ENCODE results near the gene SLC39A8.
A peak's percentile ranks its signal among the peaks of the same experiment; 100 is the strongest.

The SLC39A8 gene

DNA sequence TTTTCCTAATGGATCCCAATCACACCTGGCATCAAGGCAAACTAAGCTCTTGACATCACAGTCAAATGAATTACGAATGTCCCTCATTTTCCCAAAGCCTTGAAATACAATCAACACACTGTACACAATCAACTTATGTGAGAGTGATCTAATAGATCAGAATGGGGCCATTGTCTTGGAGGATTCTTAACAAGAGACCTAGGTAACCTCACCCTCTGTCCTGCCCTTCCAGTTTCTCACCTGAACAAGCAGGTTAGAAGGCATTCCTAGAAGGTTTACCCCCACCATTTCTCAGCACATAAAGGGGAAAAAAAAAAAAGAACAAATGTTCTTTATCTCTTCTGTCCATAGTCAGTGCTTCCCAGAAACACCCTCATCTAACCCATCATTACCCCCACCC lies 6.3 kb downstream of the SLC39A8 start:
- no peak for DNase-seq

- peak; percentile 8 for DNase-seq
Observed at GRCh38 chr4:102338405-102338804, 6.9 kb downstream of the SLC39A8 start.

DNA sequence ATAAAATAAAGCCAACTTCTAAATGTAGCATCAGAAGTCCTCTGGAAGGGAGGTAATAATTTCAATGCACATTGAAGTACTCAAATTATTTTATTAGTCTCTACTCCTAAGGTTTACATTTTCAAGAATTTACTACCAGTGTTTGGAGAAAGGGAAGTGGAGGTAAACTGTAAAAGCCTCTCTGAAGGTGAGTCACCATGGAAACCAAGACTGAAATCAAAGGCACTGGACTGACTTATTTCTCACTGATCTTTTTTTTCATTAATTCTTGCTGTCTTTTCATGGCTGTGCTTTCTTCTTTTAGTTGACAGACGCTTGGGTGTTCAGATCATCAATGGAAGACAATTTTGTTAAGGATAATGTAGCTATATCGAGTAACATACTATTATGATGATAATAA lies 9.7 kb downstream of the SLC39A8 start:
- DNase-seq, result no peak

DNA sequence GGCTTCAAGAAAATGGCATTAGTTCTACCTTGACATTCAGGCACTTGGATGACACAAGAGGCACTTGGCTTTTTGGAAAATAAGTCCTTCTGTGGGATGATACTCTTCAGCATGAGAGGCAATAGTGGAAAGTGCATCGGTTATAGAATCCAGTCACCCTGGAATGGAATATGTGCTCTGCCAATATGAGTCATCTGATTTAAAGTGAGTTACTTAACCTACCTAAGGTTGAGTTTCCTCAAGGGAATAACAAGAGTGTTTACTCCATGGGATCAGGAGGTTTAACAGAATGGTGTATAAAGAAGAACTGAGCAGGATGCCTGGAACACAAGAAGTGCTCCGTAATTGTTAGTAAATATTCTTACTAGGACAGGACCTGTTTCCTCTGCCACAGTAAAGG lies 10.7 kb downstream of the SLC39A8 start:
- no peak for DNase-seq

DNA sequence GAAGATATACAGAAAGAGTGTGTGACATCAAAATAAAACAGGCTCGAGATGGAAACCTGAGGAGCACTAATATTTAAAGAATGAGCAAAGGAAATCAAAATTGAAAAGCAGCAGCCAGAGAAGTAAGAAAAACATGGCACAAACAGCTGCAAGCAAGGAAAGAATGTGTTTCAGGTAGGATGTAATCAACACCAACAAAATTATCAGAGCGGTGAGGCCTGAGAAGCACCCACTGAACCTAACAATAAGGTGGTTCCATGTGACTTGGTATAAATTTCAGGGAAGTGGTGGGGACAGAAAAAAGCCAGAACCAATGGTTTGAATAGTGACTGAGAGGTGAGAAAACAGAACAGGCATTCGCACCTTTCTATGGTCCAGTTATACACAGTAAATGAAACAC lies 11.5 kb downstream of the SLC39A8 start:
- no peak for DNase-seq

GRCh38 chr4:102328045-102328444 lies 17.2 kb downstream of the SLC39A8 start:
- DNase-seq, result peak; percentile 36

DNA sequence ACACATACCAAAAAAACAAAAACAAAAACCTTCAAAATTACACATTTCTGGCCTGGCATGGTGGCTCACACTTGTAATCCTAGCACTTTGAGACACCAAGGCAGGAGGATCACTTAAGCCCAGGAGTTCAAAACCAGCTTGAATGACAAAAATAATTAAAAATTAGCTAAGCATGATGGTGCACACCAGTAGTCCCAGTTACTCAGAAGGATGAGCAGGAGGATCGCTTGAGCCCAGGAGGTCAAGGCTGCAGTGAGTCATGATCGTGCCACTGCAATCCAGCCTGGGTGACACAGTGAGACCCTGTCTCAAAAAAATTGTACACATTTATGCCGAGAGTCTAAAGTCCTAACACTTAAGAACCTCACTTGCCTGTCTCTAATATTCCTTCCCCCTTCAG lies 18.3 kb downstream of the SLC39A8 start:
- no peak for DNase-seq

DNA sequence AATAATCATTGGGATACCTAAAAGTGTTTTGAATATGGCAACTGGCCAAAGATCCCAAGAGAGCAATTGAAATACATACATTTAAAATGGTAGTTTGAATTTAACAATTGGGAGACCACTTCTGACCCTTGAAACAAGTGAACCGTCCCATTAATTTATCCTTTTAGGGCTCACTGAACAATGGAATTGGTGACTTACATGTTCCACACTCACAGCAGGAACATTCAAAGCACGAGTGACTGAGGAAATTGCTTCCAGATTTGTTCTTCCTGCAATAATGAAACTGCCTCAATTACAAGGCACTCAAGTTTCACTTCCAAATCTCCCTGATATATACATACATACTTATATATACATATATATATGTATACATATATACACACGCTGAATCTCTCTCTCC lies 20.6 kb downstream of the SLC39A8 start:
- peak; percentile 6 for DNase-seq

- no peak for DNase-seq
Observed at GRCh38 chr4:102322736-102323135, 22.5 kb downstream of the SLC39A8 start.

DNA sequence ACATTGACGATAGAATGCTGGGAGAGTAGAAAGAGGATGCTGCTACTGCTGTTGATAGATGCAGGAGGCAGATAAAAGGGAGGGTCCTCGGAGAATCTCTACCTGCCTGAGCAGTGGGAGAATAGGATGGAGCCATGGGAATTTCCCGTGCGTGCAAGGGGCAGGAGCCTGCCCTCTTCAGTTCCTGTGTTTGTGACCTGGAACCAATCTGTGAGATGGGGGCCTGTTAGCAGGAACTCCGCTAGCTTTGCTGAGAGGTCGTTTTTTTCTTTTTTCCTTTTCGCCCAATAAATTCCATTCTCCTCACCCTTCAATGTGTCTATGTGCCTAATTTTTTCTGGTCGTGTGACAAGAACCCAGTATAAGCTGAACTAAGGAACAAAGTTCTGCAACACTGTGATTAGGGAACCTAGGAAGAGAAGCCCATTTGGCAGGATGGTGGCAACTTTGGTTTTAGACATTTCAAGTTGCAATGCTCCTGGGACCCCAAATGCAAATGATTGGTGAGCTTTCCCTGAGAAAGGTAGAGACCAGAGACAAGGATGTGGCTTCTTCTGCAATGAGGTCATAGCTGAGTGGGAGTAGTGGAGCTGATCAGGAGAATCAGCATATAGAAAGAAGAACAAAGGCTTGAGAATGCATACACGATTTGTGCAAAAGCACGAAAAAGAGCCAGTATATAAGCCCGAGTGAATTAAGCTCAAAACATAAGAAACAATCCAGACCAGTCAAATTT lies 23.9 kb downstream of the SLC39A8 start:
- no peak for DNase-seq

DNA sequence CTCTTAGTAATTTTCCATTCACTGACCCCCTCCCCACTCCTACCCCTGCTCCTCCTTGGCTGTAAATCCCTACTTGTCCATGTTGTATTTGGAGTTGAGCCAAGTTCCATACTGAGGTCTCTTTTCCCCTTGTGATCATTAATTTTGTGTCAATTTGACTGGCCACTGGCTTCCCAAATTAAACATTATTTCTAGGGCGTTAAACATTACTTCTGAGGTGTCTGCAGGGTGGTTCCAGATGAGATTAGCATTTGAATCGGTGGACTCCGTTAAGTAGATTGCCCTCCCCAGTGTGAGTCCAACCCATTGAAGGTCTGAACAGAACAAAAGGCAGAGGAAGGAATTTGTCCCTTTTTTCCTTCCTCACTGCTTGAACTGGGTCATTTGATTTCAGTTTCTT lies 25.7 kb downstream of the SLC39A8 start:
- no peak for DNase-seq

GRCh38 chr4:102318526-102318925 lies 26.8 kb downstream of the SLC39A8 start:
- DNase-seq, result no peak

DNA sequence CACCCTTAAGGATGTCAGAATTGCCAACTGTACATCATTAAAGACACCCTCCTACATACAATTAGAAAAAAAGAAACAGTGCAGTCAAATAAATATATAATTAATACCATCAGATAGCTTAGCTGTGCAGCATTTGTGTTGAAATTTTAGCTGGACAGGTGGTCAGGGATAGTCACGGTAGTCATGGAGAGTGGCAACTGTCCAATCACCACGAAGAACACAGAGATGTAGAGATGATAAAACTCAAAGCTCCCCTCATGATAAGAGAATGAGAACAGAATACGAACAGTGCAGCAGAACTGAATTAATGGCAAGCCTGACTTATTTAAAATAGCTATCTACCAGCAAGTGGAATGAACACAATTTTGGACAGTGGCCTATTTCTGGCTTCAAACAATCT lies 27.2 kb downstream of the SLC39A8 start:
- no peak for DNase-seq

- DNase-seq, result no peak
Observed at GRCh38 chr4:102317459-102317858, 27.8 kb downstream of the SLC39A8 start.

DNA sequence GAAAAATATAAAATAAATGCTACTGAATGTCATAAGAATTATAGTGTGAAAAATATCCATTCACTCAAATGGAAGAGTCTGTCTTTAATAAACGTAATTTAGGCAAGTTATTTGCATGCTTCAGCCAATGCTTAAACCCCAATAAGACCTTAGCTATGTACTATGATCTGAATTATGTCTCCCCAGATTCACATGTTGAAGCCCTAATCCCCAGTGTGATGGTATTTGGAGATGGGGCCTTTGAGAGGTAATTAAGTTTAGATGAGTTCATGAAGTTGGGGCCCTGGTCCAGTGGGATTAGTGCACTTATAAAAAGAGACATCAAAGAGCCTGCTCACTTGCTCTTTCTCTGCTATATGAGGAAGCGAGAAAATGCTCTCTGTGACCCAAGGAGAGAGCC lies 28.7 kb downstream of the SLC39A8 start:
- DNase-seq, result no peak

DNA sequence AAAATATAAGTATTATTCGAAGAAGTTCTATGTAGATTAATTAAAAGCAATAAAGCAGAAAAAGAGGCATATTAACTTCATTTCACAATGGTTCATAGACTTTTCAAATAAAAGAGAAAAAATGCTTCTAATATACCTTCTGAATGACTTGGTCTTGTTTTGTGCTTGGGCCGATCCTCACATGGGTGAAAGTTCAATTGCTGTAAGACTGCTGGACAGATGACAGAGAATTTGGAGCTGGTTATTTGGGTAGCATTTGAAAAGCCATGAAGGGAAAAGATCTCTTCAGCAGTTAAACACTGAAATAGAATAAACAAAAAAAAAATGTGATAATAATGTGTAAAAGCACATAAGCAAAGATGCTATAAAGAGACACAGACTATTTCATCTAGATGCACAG lies 29.8 kb downstream of the SLC39A8 start:
- no peak for DNase-seq

DNA sequence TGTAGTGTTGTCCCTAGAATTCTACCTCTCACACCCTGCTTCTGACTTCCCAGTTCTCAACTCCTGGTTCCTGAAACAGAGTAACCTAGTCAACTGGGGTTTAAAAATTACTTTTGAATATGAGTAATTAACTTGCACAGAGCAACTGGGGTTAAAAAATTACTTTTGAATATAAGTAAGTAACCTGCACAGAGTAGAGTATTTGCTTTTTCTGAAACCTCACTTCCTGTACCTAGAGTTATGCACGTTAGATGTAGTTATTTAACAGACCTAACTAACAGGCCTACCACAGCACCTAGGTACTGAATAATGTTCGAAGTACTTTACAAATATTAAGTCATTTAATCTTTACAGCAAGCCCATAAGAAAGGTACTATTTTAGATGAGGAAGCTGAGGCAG lies 32.9 kb downstream of the SLC39A8 start:
- DNase-seq, result no peak

DNA sequence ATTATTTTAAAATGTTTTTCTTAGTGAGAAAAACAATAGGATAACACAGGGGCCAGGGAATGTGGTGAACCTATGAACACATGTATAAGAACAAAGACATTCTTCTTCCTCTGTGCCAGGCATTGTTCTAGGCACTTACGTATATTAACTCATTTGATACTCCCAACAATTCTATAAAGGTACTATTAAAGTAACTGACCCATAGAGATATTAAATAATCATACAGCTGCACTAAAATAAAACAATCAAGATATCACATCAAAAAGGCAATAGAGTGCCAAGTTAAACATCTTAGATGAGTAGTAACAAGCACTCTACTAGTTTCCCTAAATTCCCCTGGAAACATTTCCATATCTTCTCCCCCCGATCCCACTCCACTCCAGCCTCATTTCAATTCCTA lies 33.4 kb downstream of the SLC39A8 start:
- no peak for DNase-seq

DNA sequence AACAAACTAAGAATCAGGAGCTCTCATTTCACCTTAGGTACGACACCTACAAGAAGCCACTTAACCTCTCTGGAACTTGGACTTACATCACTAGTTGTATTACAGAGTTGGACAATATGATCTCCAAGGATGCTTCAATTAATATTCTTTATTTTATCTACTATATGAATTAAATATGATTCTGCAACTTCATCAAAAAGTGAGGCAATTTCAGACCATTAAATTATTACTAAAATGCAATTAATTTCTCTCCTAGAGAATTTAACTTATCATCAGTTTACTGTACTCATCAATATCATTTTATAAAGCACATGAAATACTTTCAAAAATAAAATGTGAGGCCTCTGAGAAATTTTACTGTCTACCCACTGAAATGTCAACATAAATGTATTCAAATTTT lies 33.9 kb downstream of the SLC39A8 start:
- no peak for DNase-seq

DNA sequence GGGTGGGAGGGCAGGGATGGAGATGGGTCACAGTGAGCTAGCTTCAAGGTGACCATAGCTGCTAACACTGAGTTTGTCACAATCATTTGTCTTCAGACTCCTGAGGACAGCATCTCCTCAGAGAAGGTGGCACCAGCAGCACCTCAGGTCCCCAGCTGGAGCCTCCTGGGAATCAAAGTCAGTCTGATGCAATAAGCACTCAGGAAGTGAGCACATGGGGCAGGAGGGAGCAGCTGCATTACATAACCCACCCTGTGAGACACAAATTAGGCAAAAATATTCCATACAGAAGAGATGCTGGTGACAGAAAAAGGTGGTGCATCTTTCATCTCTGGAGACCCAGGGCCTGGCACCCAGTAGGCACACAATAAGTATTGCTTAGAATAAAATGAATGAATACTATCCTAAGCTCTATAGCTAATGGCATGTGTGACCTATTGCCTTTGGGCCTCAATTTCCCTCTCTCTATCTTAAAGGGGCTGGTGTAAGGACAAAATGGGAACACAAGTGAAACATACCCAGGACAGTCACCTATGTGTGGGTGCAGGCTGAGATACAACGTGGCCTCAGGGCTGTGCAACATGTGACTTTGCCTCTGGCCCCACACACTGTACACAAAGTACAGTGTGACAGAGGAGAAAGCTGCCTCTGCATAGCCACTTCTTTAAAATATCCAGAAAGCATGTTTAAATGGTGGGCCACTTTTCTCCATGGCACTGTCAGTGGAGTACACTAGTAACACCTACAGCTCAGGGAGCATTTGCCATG lies 37.1 kb downstream of the SLC39A8 start:
- peak; percentile 6 for DNase-seq

GRCh38 chr4:102305666-102306065 lies 39.6 kb downstream of the SLC39A8 start:
- no peak for DNase-seq

DNA sequence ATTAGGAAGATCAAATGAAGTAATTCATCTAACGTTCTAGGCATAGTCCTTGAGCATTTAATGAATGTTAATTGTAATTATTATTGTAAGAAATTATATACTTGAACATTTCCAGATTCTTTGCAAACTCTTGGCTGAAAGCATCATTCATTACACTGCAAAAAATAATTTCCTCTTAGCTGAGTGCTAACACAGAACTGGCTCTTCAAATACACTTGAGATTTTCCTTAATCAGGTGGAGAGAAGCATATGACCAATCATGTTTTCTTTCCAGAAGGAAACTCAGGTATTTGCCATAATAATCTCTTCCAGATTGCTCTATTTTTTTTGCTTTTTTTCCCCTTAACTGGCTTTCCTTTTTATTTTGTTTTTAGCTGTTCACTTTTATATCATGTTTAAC lies 42.5 kb downstream of the SLC39A8 start:
- DNase-seq, result no peak

- no peak for DNase-seq
Observed at GRCh38 chr4:102301167-102301566, 44.1 kb downstream of the SLC39A8 start.

DNA sequence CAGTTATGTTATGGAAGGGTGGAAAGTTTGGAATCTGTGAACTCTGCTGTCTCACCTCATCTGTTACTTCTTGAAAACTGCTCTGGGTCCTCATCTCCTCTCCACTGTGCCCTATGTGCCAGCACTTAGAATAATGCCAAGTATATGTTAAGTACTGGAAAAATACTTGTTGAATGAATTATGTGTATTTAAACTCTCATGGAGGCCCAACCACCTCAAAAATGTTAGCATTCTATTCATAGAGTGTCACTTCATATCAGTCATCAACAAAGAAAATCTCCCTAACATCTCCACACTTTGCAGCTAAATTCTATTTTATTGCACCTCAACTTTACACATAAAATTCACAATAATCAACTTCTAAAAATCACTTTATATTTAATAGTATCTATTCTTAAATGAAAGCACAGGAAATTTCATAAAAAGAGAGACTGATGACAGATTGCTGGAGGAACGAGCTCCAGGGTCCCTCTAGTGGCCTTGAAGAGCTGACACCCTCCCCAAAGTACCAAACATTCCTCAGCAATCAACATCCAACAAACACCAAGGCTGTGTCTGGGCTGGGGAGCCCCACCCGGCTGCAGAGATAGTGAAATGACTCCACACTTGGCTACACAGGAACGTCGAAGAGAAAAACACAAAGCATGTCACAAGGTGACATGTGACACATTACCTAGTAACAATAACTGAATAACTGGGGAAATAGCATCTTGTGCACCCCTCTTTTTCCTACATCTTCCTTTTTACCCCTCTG lies 45.8 kb downstream of the SLC39A8 start:
- peak; percentile 52 for DNase-seq

Measured in fibroblast of skin of right biceps (primary cell).